GM23338 (cell line): ENCODE measurements around the gene SPSB4. TPM values are rescaled to one million over a fixed set of nuclear protein-coding genes. Genes with fewer than 3 reads are reported as not detected.
A peak's percentile ranks its signal among the peaks of the same experiment; 100 is the strongest.

Source experiments
- ATAC-seq: fragments of 200-7000 bp; cut with Tn5 transposase; 3 replicates; pipeline ENCODE4 v1.9.1; 2020
- DNase-seq: peaks from one replicate; pipeline ENCODE4 v3.0.0-alpha.2; 2015; ENCODE audit warnings: low spot score
- H2AFZ ChIP-seq: fragments of 200-600 bp; sonication (generic); 2 replicates; pipeline ENCODE4 v1.8.0; 2016; ENCODE audit warnings: antibody characterized with exemption, mild to moderate bottlenecking, moderate library complexity
- H3F3A ChIP-seq: fragments of 200-600 bp; sonication (generic); replicated peaks from 2 replicates; pipeline ENCODE4 v1.8.0; 2017; ENCODE audit warnings: antibody characterized with exemption, mixed run types, low read depth
- H3K27ac ChIP-seq: fragments of 200-600 bp; sonication (generic); 2 replicates; pipeline ENCODE4 v1.6.1; 2016; ENCODE audit warnings: low read depth
- H3K27me3 ChIP-seq: fragments of 200-600 bp; sonication (generic); 2 replicates; pipeline ENCODE4 v1.8.0; 2016; ENCODE audit warnings: mild to moderate bottlenecking, mixed run types, moderate library complexity; ENCODE audit not compliant: insufficient read depth
- H3K36me3 ChIP-seq: fragments of 200-600 bp; sonication (generic); 2 replicates; pipeline ENCODE4 v1.8.0; 2016; ENCODE audit warnings: mild to moderate bottlenecking; ENCODE audit not compliant: insufficient read depth
- H3K4me1 ChIP-seq: fragments of 200-600 bp; sonication (generic); 2 replicates; pipeline ENCODE4 v1.8.0; 2016; ENCODE audit warnings: mild to moderate bottlenecking, moderate library complexity; ENCODE audit not compliant: insufficient read depth
- H3K4me2 ChIP-seq: fragments of 200-600 bp; sonication (generic); 2 replicates; pipeline ENCODE4 v1.7.1; 2017; ENCODE audit warnings: mixed run types
- H3K4me3 ChIP-seq: fragments of 200-600 bp; sonication (generic); 2 replicates; pipeline ENCODE4 v1.6.1; 2016; ENCODE audit warnings: mixed run types
- H3K79me2 ChIP-seq: fragments of 200-600 bp; sonication (generic); replicated peaks from 2 replicates; pipeline ENCODE4 v1.8.0; 2017; ENCODE audit warnings: mild to moderate bottlenecking; ENCODE audit not compliant: insufficient read depth
- H3K9me2 ChIP-seq: fragments of 200-600 bp; sonication (generic); 2 replicates; pipeline ENCODE4 v1.8.0; 2017; ENCODE audit not compliant: insufficient read depth
- H4K20me1 ChIP-seq: fragments of 200-600 bp; sonication (generic); replicated peaks from 2 replicates; pipeline ENCODE4 v1.8.0; 2017; ENCODE audit warnings: mild to moderate bottlenecking; ENCODE audit not compliant: insufficient read depth
- H3K27ac Mint-ChIP-seq: 2 replicates; pipeline ENCODE4 v1.8.0; 2020; ENCODE audit warnings: inconsistent platforms, mild to moderate bottlenecking, moderate library complexity, mixed read lengths
- H3K27me3 Mint-ChIP-seq: 3 replicates; pipeline ENCODE4 v1.8.0; 2022; ENCODE audit warnings: low read depth, mild to moderate bottlenecking, moderate library complexity, mixed read lengths, inconsistent platforms; ENCODE audit not compliant: insufficient read depth, poor library complexity
- H3K36me3 Mint-ChIP-seq: 3 replicates; pipeline ENCODE4 v1.8.0; 2021; ENCODE audit warnings: low read depth, mild to moderate bottlenecking, inconsistent platforms, moderate library complexity, mixed read lengths
- H3K4me1 Mint-ChIP-seq: 3 replicates; pipeline ENCODE4 v1.8.0; 2020; ENCODE audit warnings: mild to moderate bottlenecking, inconsistent platforms, mixed read lengths
- H3K4me3 Mint-ChIP-seq: 3 replicates; pipeline ENCODE4 v1.8.0; 2021; ENCODE audit warnings: moderate library complexity, mild to moderate bottlenecking, inconsistent platforms, mixed read lengths
- H3K9me3 Mint-ChIP-seq: 3 replicates; pipeline ENCODE4 v1.8.0; 2020; ENCODE audit warnings: moderate library complexity, mild to moderate bottlenecking, inconsistent platforms, mixed read lengths
- CREB1 ChIP-seq: fragments of 250-450 bp; sonication (Bioruptor Pico); IDR thresholded peaks from 2 replicates; pipeline ENCODE4 v1.5.0; 2020; ENCODE audit warnings: low read depth, mild to moderate bottlenecking, moderate library complexity
- EZH2 ChIP-seq: fragments of 200-600 bp; sonication (generic); IDR thresholded peaks from one replicate; pipeline ENCODE4 v1.8.0; 2017; ENCODE audit warnings: antibody characterized with exemption, mild to moderate bottlenecking, low read depth; ENCODE audit not compliant: unreplicated experiment
- EZH2phosphoT487 ChIP-seq: fragments of 200-600 bp; sonication (generic); IDR thresholded peaks from one replicate; pipeline ENCODE4 v1.8.1; 2018; ENCODE audit warnings: antibody characterized with exemption; ENCODE audit not compliant: unreplicated experiment
- JUNB ChIP-seq: IDR thresholded peaks from one replicate; pipeline ENCODE4 v1.6.1; 2016; ENCODE audit warnings: antibody characterized with exemption; ENCODE audit not compliant: unreplicated experiment
- NANOG ChIP-seq: IDR thresholded peaks from 2 replicates; pipeline ENCODE4 v1.6.1; 2016; ENCODE audit warnings: antibody characterized with exemption, borderline replicate concordance
- POLR2AphosphoS5 ChIP-seq: IDR thresholded peaks from 2 replicates; pipeline ENCODE4 v1.6.1; 2016; ENCODE audit warnings: antibody characterized with exemption, low read depth
- STAT1 ChIP-seq: IDR thresholded peaks from one replicate; pipeline ENCODE4 v1.6.1; 2016; ENCODE audit warnings: antibody characterized with exemption; ENCODE audit not compliant: unreplicated experiment
- ZNF114 ChIP-seq: fragments of 250-450 bp; sonication (Bioruptor Pico); IDR thresholded peaks from 2 replicates; pipeline ENCODE4 v1.5.0; 2020; ENCODE audit warnings: mild to moderate bottlenecking, moderate library complexity
- ZNF331 ChIP-seq: fragments of 250-450 bp; sonication (Bioruptor Pico); IDR thresholded peaks from 2 replicates; pipeline ENCODE4 v1.5.0; 2020; ENCODE audit warnings: low read depth, mild to moderate bottlenecking, moderate library complexity
- polyA plus RNA-seq: library from polyadenylated mRNA; unstranded; fragments of >200 nt; fragmentation: Nextera tagmentation; extraction: Ambion mirVana; gene quantifications from 2 replicates; pipeline ENCODE4 v1.2.1, GENCODE V29; 2016
- total RNA-seq: library from RNA; depleted of rRNA; stranded (reverse); fragments of >200 nt; shearing (Covaris generic); gene quantifications from 2 replicates; pipeline ENCODE4 v1.2.3, GENCODE V29; 2014
- TF ChIP-seq, protein P1 (sequence below), 2 experiments: fragments of 200-600 bp in 1 of 2; sonication (generic) in 1 of 2; conservative IDR thresholded peaks; 2 replicates each; pipeline versions ENCODE4 v1.5.1 to v1.6.1; 2016 to 2017; ENCODE audit warnings: antibody characterized with exemption in 2 of 2, low read depth in 2 of 2, mild to moderate bottlenecking in 2 of 2, moderate library complexity in 1 of 2
- TF ChIP-seq, protein P2 (sequence below): fragments of 250-450 bp; sonication (Bioruptor Pico); IDR thresholded peaks from 2 replicates; pipeline ENCODE4 v1.5.0; 2020; ENCODE audit warnings: mild to moderate bottlenecking, moderate library complexity
- TF ChIP-seq, protein P3 (sequence below): IDR thresholded peaks from one replicate; pipeline ENCODE4 v1.6.1; 2018; ENCODE audit warnings: antibody characterized with exemption; ENCODE audit not compliant: unreplicated experiment
- TF ChIP-seq, protein P4 (sequence below): IDR thresholded peaks from 2 replicates; pipeline ENCODE4 v1.6.1; 2016; ENCODE audit warnings: antibody characterized with exemption

The SPSB4 gene
- total and polyA plus RNA-seq, 2 experiments from 2014 or later, result 6.7 to 25.9 TPM

DNA sequence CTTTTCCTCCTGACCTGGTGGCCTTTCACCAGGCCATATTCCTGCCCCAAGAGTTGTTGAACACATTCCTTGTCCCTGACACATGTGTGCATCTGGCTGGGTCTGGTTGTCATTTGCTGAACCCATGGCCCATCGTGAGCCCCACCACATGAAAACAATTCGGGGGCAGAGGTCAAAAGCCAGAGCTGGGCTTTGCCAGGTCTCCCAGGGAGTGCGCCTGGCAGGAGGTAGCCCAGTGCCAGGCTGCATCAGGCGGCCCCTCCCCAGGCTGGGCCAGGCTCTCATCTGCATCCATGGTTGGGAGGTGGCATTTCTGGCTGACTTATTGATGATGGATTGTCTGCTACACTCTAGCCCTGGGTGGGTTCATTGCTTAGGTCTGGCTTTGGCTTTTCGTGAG, 30.9 kb downstream of the SPSB4 start:
- H3K9me3 Mint-ChIP-seq, result no peaks in the 10 kb centered on the region
- no peak overlapping the region for H3K27ac ChIP-seq
- ATAC-seq (no peak), DNase-seq (no peak)
- H3K4me3 Mint-ChIP-seq, result no peak overlapping the region
- 0 out of 2 replicates have a peak, but pooled peaks cover 2% of the 10 kb centered on the region for H3F3A ChIP-seq
- H3K9me2 ChIP-seq, result no peaks in the 10 kb centered on the region
- H3K36me3 ChIP-seq, result no peaks in the 10 kb centered on the region
- H3K27me3 Mint-ChIP-seq, result peaks cover 7% of the 10 kb centered on the region
- peaks cover 39% of the 10 kb centered on the region for H3K4me1 ChIP-seq
- H3K4me1 Mint-ChIP-seq, result peaks cover 87% of the 10 kb centered on the region
- H3K27ac Mint-ChIP-seq, result no peak overlapping the region
- TF ChIP-seq ZNF114 (CRISPR knock-in tag) (no peak), CREB1 (CRISPR knock-in tag) (no peak), EZH2 (no peak), STAT1 (no peak), EZH2phosphoT487 (no peak), POLR2AphosphoS5 (no peak), NANOG (no peak), ZNF331 (CRISPR knock-in tag) (no peak), JUNB (no peak)
- TF ChIP-seq, protein P1, sequence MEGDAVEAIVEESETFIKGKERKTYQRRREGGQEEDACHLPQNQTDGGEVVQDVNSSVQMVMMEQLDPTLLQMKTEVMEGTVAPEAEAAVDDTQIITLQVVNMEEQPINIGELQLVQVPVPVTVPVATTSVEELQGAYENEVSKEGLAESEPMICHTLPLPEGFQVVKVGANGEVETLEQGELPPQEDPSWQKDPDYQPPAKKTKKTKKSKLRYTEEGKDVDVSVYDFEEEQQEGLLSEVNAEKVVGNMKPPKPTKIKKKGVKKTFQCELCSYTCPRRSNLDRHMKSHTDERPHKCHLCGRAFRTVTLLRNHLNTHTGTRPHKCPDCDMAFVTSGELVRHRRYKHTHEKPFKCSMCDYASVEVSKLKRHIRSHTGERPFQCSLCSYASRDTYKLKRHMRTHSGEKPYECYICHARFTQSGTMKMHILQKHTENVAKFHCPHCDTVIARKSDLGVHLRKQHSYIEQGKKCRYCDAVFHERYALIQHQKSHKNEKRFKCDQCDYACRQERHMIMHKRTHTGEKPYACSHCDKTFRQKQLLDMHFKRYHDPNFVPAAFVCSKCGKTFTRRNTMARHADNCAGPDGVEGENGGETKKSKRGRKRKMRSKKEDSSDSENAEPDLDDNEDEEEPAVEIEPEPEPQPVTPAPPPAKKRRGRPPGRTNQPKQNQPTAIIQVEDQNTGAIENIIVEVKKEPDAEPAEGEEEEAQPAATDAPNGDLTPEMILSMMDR (conservative IDR thresholded peaks at IDR 0.05; ENCODE audit: low read depth in 2 of 2), result no peak
- TF ChIP-seq, protein P2, sequence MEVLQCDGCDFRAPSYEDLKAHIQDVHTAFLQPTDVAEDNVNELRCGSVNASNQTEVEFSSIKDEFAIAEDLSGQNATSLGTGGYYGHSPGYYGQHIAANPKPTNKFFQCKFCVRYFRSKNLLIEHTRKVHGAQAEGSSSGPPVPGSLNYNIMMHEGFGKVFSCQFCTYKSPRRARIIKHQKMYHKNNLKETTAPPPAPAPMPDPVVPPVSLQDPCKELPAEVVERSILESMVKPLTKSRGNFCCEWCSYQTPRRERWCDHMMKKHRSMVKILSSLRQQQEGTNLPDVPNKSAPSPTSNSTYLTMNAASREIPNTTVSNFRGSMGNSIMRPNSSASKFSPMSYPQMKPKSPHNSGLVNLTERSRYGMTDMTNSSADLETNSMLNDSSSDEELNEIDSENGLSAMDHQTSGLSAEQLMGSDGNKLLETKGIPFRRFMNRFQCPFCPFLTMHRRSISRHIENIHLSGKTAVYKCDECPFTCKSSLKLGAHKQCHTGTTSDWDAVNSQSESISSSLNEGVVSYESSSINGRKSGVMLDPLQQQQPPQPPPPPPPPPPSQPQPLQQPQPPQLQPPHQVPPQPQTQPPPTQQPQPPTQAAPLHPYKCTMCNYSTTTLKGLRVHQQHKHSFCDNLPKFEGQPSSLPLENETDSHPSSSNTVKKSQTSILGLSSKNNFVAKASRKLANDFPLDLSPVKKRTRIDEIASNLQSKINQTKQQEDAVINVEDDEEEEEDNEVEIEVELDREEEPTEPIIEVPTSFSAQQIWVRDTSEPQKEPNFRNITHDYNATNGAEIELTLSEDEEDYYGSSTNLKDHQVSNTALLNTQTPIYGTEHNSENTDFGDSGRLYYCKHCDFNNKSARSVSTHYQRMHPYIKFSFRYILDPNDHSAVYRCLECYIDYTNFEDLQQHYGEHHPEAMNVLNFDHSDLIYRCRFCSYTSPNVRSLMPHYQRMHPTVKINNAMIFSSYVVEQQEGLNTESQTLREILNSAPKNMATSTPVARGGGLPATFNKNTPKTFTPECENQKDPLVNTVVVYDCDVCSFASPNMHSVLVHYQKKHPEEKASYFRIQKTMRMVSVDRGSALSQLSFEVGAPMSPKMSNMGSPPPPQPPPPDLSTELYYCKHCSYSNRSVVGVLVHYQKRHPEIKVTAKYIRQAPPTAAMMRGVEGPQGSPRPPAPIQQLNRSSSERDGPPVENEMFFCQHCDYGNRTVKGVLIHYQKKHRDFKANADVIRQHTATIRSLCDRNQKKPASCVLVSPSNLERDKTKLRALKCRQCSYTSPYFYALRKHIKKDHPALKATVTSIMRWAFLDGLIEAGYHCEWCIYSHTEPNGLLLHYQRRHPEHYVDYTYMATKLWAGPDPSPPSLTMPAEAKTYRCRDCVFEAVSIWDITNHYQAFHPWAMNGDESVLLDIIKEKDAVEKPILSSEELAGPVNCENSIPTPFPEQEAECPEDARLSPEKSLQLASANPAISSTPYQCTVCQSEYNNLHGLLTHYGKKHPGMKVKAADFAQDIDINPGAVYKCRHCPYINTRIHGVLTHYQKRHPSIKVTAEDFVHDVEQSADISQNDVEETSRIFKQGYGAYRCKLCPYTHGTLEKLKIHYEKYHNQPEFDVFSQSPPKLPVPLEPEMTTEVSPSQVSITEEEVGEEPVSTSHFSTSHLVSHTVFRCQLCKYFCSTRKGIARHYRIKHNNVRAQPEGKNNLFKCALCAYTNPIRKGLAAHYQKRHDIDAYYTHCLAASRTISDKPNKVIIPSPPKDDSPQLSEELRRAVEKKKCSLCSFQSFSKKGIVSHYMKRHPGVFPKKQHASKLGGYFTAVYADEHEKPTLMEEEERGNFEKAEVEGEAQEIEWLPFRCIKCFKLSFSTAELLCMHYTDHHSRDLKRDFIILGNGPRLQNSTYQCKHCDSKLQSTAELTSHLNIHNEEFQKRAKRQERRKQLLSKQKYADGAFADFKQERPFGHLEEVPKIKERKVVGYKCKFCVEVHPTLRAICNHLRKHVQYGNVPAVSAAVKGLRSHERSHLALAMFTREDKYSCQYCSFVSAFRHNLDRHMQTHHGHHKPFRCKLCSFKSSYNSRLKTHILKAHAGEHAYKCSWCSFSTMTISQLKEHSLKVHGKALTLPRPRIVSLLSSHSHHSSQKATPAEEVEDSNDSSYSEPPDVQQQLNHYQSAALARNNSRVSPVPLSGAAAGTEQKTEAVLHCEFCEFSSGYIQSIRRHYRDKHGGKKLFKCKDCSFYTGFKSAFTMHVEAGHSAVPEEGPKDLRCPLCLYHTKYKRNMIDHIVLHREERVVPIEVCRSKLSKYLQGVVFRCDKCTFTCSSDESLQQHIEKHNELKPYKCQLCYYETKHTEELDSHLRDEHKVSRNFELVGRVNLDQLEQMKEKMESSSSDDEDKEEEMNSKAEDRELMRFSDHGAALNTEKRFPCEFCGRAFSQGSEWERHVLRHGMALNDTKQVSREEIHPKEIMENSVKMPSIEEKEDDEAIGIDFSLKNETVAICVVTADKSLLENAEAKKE (CRISPR knock-in tag), result no peak
- TF ChIP-seq, protein P3, sequence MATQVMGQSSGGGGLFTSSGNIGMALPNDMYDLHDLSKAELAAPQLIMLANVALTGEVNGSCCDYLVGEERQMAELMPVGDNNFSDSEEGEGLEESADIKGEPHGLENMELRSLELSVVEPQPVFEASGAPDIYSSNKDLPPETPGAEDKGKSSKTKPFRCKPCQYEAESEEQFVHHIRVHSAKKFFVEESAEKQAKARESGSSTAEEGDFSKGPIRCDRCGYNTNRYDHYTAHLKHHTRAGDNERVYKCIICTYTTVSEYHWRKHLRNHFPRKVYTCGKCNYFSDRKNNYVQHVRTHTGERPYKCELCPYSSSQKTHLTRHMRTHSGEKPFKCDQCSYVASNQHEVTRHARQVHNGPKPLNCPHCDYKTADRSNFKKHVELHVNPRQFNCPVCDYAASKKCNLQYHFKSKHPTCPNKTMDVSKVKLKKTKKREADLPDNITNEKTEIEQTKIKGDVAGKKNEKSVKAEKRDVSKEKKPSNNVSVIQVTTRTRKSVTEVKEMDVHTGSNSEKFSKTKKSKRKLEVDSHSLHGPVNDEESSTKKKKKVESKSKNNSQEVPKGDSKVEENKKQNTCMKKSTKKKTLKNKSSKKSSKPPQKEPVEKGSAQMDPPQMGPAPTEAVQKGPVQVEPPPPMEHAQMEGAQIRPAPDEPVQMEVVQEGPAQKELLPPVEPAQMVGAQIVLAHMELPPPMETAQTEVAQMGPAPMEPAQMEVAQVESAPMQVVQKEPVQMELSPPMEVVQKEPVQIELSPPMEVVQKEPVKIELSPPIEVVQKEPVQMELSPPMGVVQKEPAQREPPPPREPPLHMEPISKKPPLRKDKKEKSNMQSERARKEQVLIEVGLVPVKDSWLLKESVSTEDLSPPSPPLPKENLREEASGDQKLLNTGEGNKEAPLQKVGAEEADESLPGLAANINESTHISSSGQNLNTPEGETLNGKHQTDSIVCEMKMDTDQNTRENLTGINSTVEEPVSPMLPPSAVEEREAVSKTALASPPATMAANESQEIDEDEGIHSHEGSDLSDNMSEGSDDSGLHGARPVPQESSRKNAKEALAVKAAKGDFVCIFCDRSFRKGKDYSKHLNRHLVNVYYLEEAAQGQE, result no peak
- TF ChIP-seq, protein P4, sequence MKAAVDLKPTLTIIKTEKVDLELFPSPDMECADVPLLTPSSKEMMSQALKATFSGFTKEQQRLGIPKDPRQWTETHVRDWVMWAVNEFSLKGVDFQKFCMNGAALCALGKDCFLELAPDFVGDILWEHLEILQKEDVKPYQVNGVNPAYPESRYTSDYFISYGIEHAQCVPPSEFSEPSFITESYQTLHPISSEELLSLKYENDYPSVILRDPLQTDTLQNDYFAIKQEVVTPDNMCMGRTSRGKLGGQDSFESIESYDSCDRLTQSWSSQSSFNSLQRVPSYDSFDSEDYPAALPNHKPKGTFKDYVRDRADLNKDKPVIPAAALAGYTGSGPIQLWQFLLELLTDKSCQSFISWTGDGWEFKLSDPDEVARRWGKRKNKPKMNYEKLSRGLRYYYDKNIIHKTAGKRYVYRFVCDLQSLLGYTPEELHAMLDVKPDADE, result no peak
- H2AFZ ChIP-seq, result no peak overlapping the region
- no peaks in the 10 kb centered on the region for H4K20me1 ChIP-seq
- H3K4me2 ChIP-seq, result peak overlapping the region; percentile 72
- no peaks in the 10 kb centered on the region for H3K27me3 ChIP-seq
- H3K36me3 Mint-ChIP-seq, result no peaks in the 10 kb centered on the region; the same call in 2 of the 3 replicates
- H3K4me3 ChIP-seq, result no peak overlapping the region
- H3K79me2 ChIP-seq, result peaks cover 20% of the 10 kb centered on the region
